ENCODE results near the gene VDAC2. TPM values are rescaled to one million over a fixed set of nuclear protein-coding genes. Genes with fewer than 3 reads are reported as not detected.

VDAC2 gene
- total RNA-seq, 1 donor from 2014 or later, result 14.4 TPM

DNA sequence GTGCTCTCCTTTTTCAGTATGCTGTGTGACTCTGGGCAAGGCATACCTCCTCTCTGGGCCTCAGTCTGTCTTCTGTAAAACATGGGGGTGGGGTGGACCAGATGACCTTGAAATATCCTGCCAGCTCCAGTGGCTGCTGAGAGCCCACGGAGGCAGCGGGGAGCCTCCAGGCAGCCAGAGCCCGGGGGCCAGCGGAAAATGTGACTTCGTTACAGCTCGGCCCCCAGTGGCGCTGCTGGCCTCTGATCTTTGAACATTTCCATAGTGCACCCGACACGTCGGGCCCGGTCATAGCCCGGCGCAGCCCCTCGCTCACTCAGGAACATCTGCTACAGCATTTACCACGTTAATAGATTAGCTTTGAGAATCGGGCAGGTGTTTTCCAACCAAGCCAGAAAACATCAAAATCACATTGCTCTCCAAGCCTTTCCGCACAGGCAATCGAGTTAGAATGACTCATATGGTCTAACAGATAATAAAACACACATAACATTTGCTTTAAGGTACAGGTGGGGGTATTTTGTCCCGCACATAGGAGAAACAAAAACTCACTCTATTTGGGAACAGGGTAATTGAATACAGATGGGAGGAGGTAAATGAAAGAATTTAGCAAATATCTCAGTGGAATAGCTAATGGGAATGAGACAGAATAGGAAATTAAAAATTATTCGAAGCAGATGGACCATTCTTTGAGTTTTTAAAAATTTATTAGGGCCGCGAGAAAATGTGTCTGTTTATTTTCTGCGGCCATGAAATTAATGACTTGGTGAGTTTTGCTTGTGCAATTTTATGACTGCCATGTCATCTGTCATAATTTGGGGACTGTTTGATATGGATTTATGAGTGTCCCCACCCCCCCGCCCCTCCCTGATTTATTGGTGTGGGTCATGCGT lies 51.5 kb downstream of the VDAC2 start:
- Histone ChIP-seq H3K4me1 (no peaks in the 10 kb centered on the region), H3K9me3 (no peaks in the 10 kb centered on the region), H3K27ac (no peak overlapping the region), H3K36me3 (no peaks in the 10 kb centered on the region), H3K4me3 (no peak overlapping the region), H3K27me3 (no peaks in the 10 kb centered on the region)
- TF ChIP-seq, protein P1, sequence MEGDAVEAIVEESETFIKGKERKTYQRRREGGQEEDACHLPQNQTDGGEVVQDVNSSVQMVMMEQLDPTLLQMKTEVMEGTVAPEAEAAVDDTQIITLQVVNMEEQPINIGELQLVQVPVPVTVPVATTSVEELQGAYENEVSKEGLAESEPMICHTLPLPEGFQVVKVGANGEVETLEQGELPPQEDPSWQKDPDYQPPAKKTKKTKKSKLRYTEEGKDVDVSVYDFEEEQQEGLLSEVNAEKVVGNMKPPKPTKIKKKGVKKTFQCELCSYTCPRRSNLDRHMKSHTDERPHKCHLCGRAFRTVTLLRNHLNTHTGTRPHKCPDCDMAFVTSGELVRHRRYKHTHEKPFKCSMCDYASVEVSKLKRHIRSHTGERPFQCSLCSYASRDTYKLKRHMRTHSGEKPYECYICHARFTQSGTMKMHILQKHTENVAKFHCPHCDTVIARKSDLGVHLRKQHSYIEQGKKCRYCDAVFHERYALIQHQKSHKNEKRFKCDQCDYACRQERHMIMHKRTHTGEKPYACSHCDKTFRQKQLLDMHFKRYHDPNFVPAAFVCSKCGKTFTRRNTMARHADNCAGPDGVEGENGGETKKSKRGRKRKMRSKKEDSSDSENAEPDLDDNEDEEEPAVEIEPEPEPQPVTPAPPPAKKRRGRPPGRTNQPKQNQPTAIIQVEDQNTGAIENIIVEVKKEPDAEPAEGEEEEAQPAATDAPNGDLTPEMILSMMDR (IDR thresholded peaks at IDR 0.05), result no peak
- no peak for DNase-seq (ENCODE audit: low spot score in 2 of 2)
- intact Hi-C loops (cut with DNase I), result loop anchor here (10.0 kb wide), 1 partner anchor 113 kb away; no protein-coding TSS in a partner anchor

DNA sequence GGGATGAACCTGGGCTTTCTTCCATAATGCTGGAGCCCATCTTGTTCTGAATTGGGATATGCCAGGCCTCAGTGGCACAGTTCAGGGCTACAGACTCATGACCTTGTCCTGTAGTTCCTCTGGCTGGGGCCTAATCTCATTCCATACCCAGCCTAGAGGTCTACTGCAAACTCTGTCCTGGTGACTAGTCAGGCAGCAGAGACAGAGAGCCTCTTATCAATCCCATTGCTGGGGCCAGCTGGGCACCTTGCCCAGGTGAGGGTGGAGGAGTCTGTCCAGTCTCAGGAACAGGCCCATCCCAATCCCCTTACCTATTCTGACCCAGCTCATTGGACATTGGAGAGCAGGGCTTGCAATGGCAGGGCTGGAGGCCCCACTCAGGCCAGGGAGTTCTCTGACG lies 53.2 kb downstream of the VDAC2 start:
- no peak for DNase-seq (ENCODE audit: low spot score in 2 of 2)
- intact Hi-C loops (cut with DNase I), result loop anchor here (10.0 kb wide), 1 partner anchor 111 kb away; no protein-coding TSS in a partner anchor
- no peaks in the 10 kb centered on the region for H3K4me1 ChIP-seq
- no peak overlapping the region for H3K27ac ChIP-seq
- no peaks in the 10 kb centered on the region for H3K27me3 ChIP-seq
- no peaks in the 10 kb centered on the region for H3K36me3 ChIP-seq
- TF ChIP-seq, protein P1 (IDR thresholded peaks at IDR 0.05), result no peak
- H3K9me3 ChIP-seq, result no peaks in the 10 kb centered on the region
- no peak overlapping the region for H3K4me3 ChIP-seq

DNA sequence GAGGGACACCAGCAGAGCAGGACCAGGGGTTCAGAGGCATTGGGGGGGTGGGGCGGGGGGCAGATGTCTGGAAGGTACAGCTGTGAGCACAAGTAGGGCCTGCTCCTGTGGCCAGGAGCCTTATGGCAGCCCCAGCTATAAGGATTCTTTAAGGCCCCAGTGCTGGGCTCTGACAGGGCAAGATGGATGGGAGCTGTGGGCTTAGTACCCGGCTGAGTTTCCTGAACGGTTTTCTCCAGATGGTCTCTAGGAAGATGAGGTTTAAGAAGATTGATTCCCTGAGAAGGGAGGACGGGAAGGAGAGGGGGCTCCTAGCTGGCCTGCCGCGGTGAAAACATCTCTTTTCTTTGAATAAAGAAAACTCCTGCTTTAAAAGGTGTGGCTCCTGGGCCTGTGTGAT lies 55.3 kb downstream of the VDAC2 start:
- H3K4me1 ChIP-seq, result no peaks in the 10 kb centered on the region
- H3K36me3 ChIP-seq, result no peaks in the 10 kb centered on the region
- no peaks in the 10 kb centered on the region for H3K27me3 ChIP-seq
- intact Hi-C loops (cut with DNase I), result loop anchor here (10.0 kb wide), 1 partner anchor 109 kb away; no protein-coding TSS in a partner anchor
- H3K27ac ChIP-seq, result no peak overlapping the region
- no peaks in the 10 kb centered on the region for H3K9me3 ChIP-seq
- TF ChIP-seq, protein P1 (IDR thresholded peaks at IDR 0.05), result no peak
- DNase-seq (ENCODE audit: low spot score in 2 of 2), result no peak
- no peak overlapping the region for H3K4me3 ChIP-seq

DNA sequence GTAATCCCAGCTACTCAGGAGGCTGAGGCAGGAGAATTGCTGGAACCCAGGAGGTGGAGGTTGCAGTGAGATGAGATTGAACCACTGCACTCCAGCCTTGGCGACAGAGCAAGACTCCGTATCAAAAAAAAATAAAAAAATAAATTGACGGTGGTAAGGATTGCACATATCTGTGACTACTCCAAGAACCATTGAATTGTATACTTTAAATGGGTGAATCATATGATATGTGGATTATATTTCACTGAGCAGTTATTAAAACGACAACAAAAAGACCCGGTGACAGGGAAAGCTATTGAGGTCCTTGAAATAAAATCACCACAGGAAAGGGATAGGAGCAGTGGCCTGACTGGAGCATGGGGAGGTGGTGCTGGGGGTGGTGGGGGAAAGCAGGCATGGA lies 56.3 kb downstream of the VDAC2 start:
- Histone ChIP-seq H3K4me1 (no peaks in the 10 kb centered on the region), H3K36me3 (no peaks in the 10 kb centered on the region), H3K9me3 (no peaks in the 10 kb centered on the region), H3K4me3 (no peak overlapping the region), H3K27me3 (no peaks in the 10 kb centered on the region), H3K27ac (no peak overlapping the region)
- DNase-seq (ENCODE audit: low spot score in 2 of 2), result no peak
- intact Hi-C loops (cut with DNase I), result loop anchor here (10.0 kb wide), 1 partner anchor 108 kb away; no protein-coding TSS in a partner anchor
- TF ChIP-seq, protein P1 (IDR thresholded peaks at IDR 0.05), result no peak

DNA sequence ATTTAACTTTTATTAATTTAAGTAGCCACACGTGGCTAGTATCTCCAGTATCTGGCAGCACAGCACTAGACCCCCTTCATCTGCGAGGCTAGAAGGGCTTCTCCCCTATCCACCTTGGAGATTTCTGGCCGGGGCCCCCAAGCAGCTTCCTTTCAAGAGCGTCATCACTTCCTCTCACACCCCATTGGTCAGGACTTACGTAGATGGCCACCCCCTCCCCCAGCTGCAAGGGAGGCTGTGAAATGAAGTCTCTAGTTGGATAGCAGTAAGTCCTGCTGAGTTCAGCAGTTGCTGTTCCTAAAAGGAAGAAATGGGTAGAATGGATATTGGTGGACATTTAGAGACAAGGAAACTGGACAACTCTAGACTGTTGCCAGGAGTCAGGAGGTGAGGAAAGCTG lies 59.0 kb downstream of the VDAC2 start:
- H3K36me3 ChIP-seq, result no peaks in the 10 kb centered on the region
- TF ChIP-seq, protein P1 (IDR thresholded peaks at IDR 0.05), result no peak
- no peaks in the 10 kb centered on the region for H3K27me3 ChIP-seq
- H3K4me1 ChIP-seq, result peaks cover 0 to 6% of the 10 kb centered on the region in 2 donors
- no peak overlapping the region for H3K4me3 ChIP-seq
- DNase-seq (ENCODE audit: low spot score in 2 of 2), result no peak
- intact Hi-C loops (cut with DNase I), result loop anchor here (10.0 kb wide), 1 partner anchor 105 kb away; no protein-coding TSS in a partner anchor
- H3K9me3 ChIP-seq, result no peaks in the 10 kb centered on the region
- H3K27ac ChIP-seq, result no peak overlapping the region

Data from ascending aorta (tissue), 2 donors.